ENCODE data around the gene APEH. TPM values are rescaled to one million over a fixed set of nuclear protein-coding genes. Genes with fewer than 3 reads are reported as not detected.

Gene APEH
- total RNA-seq, 1 experiment from 2014 or later: 215 TPM

DNA sequence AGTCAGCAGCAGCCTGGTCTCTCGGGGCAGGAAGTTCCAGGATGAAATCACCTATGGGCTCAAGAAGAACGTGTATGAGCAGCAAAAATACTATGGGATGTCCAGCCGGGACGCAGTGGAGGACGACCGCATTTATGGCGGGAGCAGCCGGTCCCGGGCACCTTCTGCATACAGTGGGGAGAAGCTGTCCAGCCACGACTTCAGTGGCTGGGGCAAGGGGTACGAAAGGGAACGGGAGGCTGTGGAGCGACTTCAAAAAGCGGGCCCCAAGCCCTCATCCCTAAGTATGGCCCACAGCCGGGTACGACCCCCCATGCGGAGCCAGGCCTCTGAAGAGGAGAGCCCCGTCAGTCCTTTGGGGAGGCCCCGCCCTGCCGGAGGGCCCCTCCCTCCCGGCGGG, 12.1 kb upstream of the APEH start:
- no peak overlapping the region for H3K4me2 ChIP-seq (ENCODE audit: insufficient read depth, insufficient read length, low read length)

More for the DNA sequence above, 12.1 kb upstream of the APEH start:
- no peak overlapping the region for H3K27ac ChIP-seq (ENCODE audit: insufficient read length, low read depth, low read length)
- Mint-ChIP-seq H3K36me3 (ENCODE audit: insufficient read depth in 1 of 3, low read depth in 3 of 3) (no peaks in the 10 kb centered on the region), H3K27me3 (ENCODE audit: low read depth) (no peaks in the 10 kb centered on the region; the same call in 1 of the 2 replicates), H3K9me3 (no peaks in the 10 kb centered on the region), H3K4me1 (peaks cover 8 to 11% of the 10 kb centered on the region in 2 experiments), H3K27ac (peak overlapping the region in 2 of 3 experiments; percentile 29 to 48; a peak in 2 of 7 replicates), H3K4me3 (no peak overlapping the region)
- H3T11ph ChIP-seq (ENCODE audit: low read length): no peak overlapping the region
- TF ChIP-seq, protein P1, sequence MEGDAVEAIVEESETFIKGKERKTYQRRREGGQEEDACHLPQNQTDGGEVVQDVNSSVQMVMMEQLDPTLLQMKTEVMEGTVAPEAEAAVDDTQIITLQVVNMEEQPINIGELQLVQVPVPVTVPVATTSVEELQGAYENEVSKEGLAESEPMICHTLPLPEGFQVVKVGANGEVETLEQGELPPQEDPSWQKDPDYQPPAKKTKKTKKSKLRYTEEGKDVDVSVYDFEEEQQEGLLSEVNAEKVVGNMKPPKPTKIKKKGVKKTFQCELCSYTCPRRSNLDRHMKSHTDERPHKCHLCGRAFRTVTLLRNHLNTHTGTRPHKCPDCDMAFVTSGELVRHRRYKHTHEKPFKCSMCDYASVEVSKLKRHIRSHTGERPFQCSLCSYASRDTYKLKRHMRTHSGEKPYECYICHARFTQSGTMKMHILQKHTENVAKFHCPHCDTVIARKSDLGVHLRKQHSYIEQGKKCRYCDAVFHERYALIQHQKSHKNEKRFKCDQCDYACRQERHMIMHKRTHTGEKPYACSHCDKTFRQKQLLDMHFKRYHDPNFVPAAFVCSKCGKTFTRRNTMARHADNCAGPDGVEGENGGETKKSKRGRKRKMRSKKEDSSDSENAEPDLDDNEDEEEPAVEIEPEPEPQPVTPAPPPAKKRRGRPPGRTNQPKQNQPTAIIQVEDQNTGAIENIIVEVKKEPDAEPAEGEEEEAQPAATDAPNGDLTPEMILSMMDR (conservative IDR thresholded peaks at IDR 0.05): no peak
- no peak overlapping the region for H2AFZ ChIP-seq (ENCODE audit: low read length)
- no peaks in the 10 kb centered on the region for H3K9me3 ChIP-seq (ENCODE audit: control insufficient read depth, low read depth, low read length)
- no peaks in the 10 kb centered on the region; the same call in 1 of the 2 replicates for H3K4me1 ChIP-seq (ENCODE audit: insufficient read depth, low read length)
- no peak overlapping the region for H2AK5ac ChIP-seq (ENCODE audit: insufficient read length, low read length)
- H3K14ac ChIP-seq (ENCODE audit: insufficient read depth, low read length): no peak overlapping the region
- no peak overlapping the region for H3K9ac ChIP-seq (ENCODE audit: extremely low read depth, insufficient read length, low read length)
- no peak overlapping the region for H2BK20ac ChIP-seq (ENCODE audit: low read depth, low read length, poor library complexity, severe bottlenecking)
- no peak overlapping the region for H3K18ac ChIP-seq (ENCODE audit: insufficient read length, low read depth, low read length)
- no CpG with 5 or more reads among the region's 22 CpGs for WGBS (ENCODE audit: extremely low coverage, insufficient read length, low lambda C conversion rate)
- no peak for DNase-seq
- H4K20me1 ChIP-seq (ENCODE audit: control insufficient read depth, insufficient read depth, insufficient read length): no peaks in the 10 kb centered on the region
- H3K4ac ChIP-seq (ENCODE audit: low read depth, low read length): no peak overlapping the region
- no peak overlapping the region for H2BK5ac ChIP-seq (ENCODE audit: insufficient read length, low read length)
- H4K91ac ChIP-seq (ENCODE audit: insufficient read length, low read depth, low read length): no peak overlapping the region
- H2BK120ac ChIP-seq (ENCODE audit: low read depth, low read length, poor library complexity, severe bottlenecking): no peak overlapping the region
- H3K23ac ChIP-seq (ENCODE audit: insufficient read length, low read depth, low read length): no peak overlapping the region
- H2BK15ac ChIP-seq (ENCODE audit: low read depth, low read length): no peak overlapping the region
- no peak overlapping the region for H4K8ac ChIP-seq (replicated peaks; ENCODE audit: insufficient read length, low read depth, low read length)
- no peaks in the 10 kb centered on the region for H3K79me2 ChIP-seq (ENCODE audit: insufficient read depth, low read length)
- H3K79me1 ChIP-seq (ENCODE audit: insufficient read depth, low read depth, low read length, poor library complexity, severe bottlenecking): no peaks in the 10 kb centered on the region
- H4K5ac ChIP-seq (ENCODE audit: insufficient read length, low read depth, low read length): no peak overlapping the region
- H3K56ac ChIP-seq (ENCODE audit: insufficient read length, low read depth, low read length): no peak overlapping the region
- H3K27me3 ChIP-seq (ENCODE audit: insufficient read depth, low read length): no peaks in the 10 kb centered on the region
- H2BK12ac ChIP-seq (ENCODE audit: insufficient read length, low read depth, low read length): no peak overlapping the region
- no peaks in the 10 kb centered on the region for H3K23me2 ChIP-seq (ENCODE audit: insufficient read length, low read depth, low read length, poor library complexity, severe bottlenecking)
